Activated T-helper 17 cell treated with anti-CD3 and anti-CD28 coated beads, Interleukin-2, amount 50 U/mL, for 72 hours (primary cell): ENCODE results near the gene ADGRF5. TPM values are rescaled to one million over a fixed set of nuclear protein-coding genes. Genes with fewer than 3 reads are reported as not detected.

Experiments used
- ATAC-seq: fragments of 150-1000 bp; cut with Tn5 transposase; replicated peaks from 2 replicates; pipeline ENCODE4 v1.10.0; 2021; ENCODE audit warnings: mild to moderate bottlenecking, moderate library complexity
- H3K27ac Mint-ChIP-seq: one replicate; pipeline ENCODE4 v1.8.0; 2022; ENCODE audit warnings: mixed read lengths
- H3K27me3 Mint-ChIP-seq: one replicate; pipeline ENCODE4 v1.8.0; 2022; ENCODE audit warnings: mixed read lengths
- H3K36me3 Mint-ChIP-seq: one replicate; pipeline ENCODE4 v1.8.0; 2022; ENCODE audit warnings: low read depth, mild to moderate bottlenecking, mixed read lengths
- H3K4me1 Mint-ChIP-seq: one replicate; pipeline ENCODE4 v1.8.0; 2022; ENCODE audit warnings: mixed read lengths
- H3K4me3 Mint-ChIP-seq: one replicate; pipeline ENCODE4 v1.8.0; 2022; ENCODE audit warnings: mild to moderate bottlenecking, mixed read lengths
- H3K9me3 Mint-ChIP-seq: one replicate; pipeline ENCODE4 v1.8.0; 2022; ENCODE audit warnings: mixed read lengths
- total RNA-seq, 2 donors: library from RNA; stranded (reverse); gene quantifications; one replicate each; pipeline ENCODE4 v1.2.3, GENCODE V29; 2022

Gene ADGRF5
- not detected for total RNA-seq

- Mint-ChIP-seq H3K36me3 (no peaks in the 10 kb centered on the region), H3K4me3 (no peak within 1 kb of the TSS), H3K27me3 (peaks cover 9% of the 10 kb centered on the region), H3K27ac (no peak within 1 kb of the TSS), H3K9me3 (peaks cover 3% of the 10 kb centered on the region), H3K4me1 (no peaks in the 10 kb centered on the region)
- no peak for ATAC-seq
Measured at GRCh38 chr6:46921731-46922130, at the start of gene ADGRF5. TSS of gene ADGRF5 (minus strand) at chr6:46921938. CDS start at chr6:46906762, 15,176 bp downstream.

- no peak overlapping the region for H3K27ac Mint-ChIP-seq
- no peak overlapping the region for H3K4me3 Mint-ChIP-seq
- no peak for ATAC-seq
- H3K36me3 Mint-ChIP-seq, result no peaks in the 10 kb centered on the region
- H3K9me3 Mint-ChIP-seq, result no peaks in the 10 kb centered on the region
- H3K4me1 Mint-ChIP-seq, result no peaks in the 10 kb centered on the region
- H3K27me3 Mint-ChIP-seq, result peaks cover 18% of the 10 kb centered on the region
Measured at GRCh38 chr6:46969206-46969605, 47.5 kb upstream of the ADGRF5 start.

GRCh38 chr6:46967826-46968349, 46.1 kb upstream of the ADGRF5 start:
- H3K27ac Mint-ChIP-seq, result no peak overlapping the region
- no peaks in the 10 kb centered on the region for H3K36me3 Mint-ChIP-seq
- peaks cover 18% of the 10 kb centered on the region for H3K27me3 Mint-ChIP-seq
- no peaks in the 10 kb centered on the region for H3K4me1 Mint-ChIP-seq
- no peaks in the 10 kb centered on the region for H3K9me3 Mint-ChIP-seq
- no peak overlapping the region for H3K4me3 Mint-ChIP-seq
- ATAC-seq, result no peak

- H3K36me3 Mint-ChIP-seq, result no peaks in the 10 kb centered on the region
- ATAC-seq, result no peak
- peaks cover 4% of the 10 kb centered on the region for H3K27me3 Mint-ChIP-seq
- H3K9me3 Mint-ChIP-seq, result no peaks in the 10 kb centered on the region
- no peak overlapping the region for H3K4me3 Mint-ChIP-seq
- no peak overlapping the region for H3K27ac Mint-ChIP-seq
- H3K4me1 Mint-ChIP-seq, result no peaks in the 10 kb centered on the region
Measured at GRCh38 chr6:46964716-46965519, 43.2 kb upstream of the ADGRF5 start.

- no peak overlapping the region for H3K27ac Mint-ChIP-seq
- no peak for ATAC-seq
- no peaks in the 10 kb centered on the region for H3K9me3 Mint-ChIP-seq
- no peak overlapping the region for H3K4me3 Mint-ChIP-seq
- H3K27me3 Mint-ChIP-seq, result peaks cover 10% of the 10 kb centered on the region
- H3K36me3 Mint-ChIP-seq, result no peaks in the 10 kb centered on the region
- H3K4me1 Mint-ChIP-seq, result no peaks in the 10 kb centered on the region
Measured at GRCh38 chr6:46963626-46964025, 41.9 kb upstream of the ADGRF5 start.

- no peaks in the 10 kb centered on the region for H3K36me3 Mint-ChIP-seq
- no peak for ATAC-seq
- H3K4me3 Mint-ChIP-seq, result no peak overlapping the region
- H3K27me3 Mint-ChIP-seq, result peaks cover 10% of the 10 kb centered on the region
- no peaks in the 10 kb centered on the region for H3K4me1 Mint-ChIP-seq
- no peak overlapping the region for H3K27ac Mint-ChIP-seq
- H3K9me3 Mint-ChIP-seq, result no peaks in the 10 kb centered on the region
Measured at GRCh38 chr6:46963039-46963438, 41.3 kb upstream of the ADGRF5 start.

GRCh38 chr6:46961711-46962110, 40.0 kb upstream of the ADGRF5 start:
- no peaks in the 10 kb centered on the region for H3K4me1 Mint-ChIP-seq

GRCh38 chr6:46961232-46961631, 39.5 kb upstream of the ADGRF5 start:
- Mint-ChIP-seq H3K36me3 (no peaks in the 10 kb centered on the region), H3K9me3 (no peaks in the 10 kb centered on the region), H3K4me3 (no peak overlapping the region), H3K27me3 (peaks cover 6% of the 10 kb centered on the region), H3K4me1 (no peaks in the 10 kb centered on the region), H3K27ac (no peak overlapping the region)
- ATAC-seq, result no peak

More at GRCh38 chr6:46961711-46962110, 40.0 kb upstream of the ADGRF5 start:
- no peak for ATAC-seq
- Mint-ChIP-seq H3K27ac (no peak overlapping the region), H3K4me3 (no peak overlapping the region), H3K9me3 (no peaks in the 10 kb centered on the region), H3K36me3 (no peaks in the 10 kb centered on the region), H3K27me3 (peaks cover 9% of the 10 kb centered on the region)

- H3K36me3 Mint-ChIP-seq, result no peaks in the 10 kb centered on the region
- H3K4me3 Mint-ChIP-seq, result no peak overlapping the region
- H3K4me1 Mint-ChIP-seq, result no peaks in the 10 kb centered on the region
- H3K9me3 Mint-ChIP-seq, result no peaks in the 10 kb centered on the region
- no peak for ATAC-seq
- H3K27me3 Mint-ChIP-seq, result peaks cover 11% of the 10 kb centered on the region
- no peak overlapping the region for H3K27ac Mint-ChIP-seq
Measured at GRCh38 chr6:46959419-46959818, 37.7 kb upstream of the ADGRF5 start.

GRCh38 chr6:46956409-46956808, 34.7 kb upstream of the ADGRF5 start:
- Mint-ChIP-seq H3K4me1 (no peaks in the 10 kb centered on the region), H3K27ac (no peak overlapping the region), H3K27me3 (peaks cover 16% of the 10 kb centered on the region), H3K9me3 (no peaks in the 10 kb centered on the region), H3K36me3 (no peaks in the 10 kb centered on the region), H3K4me3 (no peak overlapping the region)
- ATAC-seq, result no peak

GRCh38 chr6:46954837-46955451, 33.2 kb upstream of the ADGRF5 start:
- Mint-ChIP-seq H3K4me1 (no peaks in the 10 kb centered on the region), H3K9me3 (no peaks in the 10 kb centered on the region), H3K27ac (no peak overlapping the region), H3K36me3 (no peaks in the 10 kb centered on the region), H3K4me3 (no peak overlapping the region), H3K27me3 (peaks cover 20% of the 10 kb centered on the region)
- no peak for ATAC-seq

- no peak overlapping the region for H3K4me3 Mint-ChIP-seq
- no peaks in the 10 kb centered on the region for H3K36me3 Mint-ChIP-seq
- peaks cover 15% of the 10 kb centered on the region for H3K27me3 Mint-ChIP-seq
- no peaks in the 10 kb centered on the region for H3K9me3 Mint-ChIP-seq
- no peak for ATAC-seq
- no peaks in the 10 kb centered on the region for H3K4me1 Mint-ChIP-seq
- no peak overlapping the region for H3K27ac Mint-ChIP-seq
Measured at GRCh38 chr6:46953921-46954320, 32.2 kb upstream of the ADGRF5 start.

- Mint-ChIP-seq H3K9me3 (peaks cover 4% of the 10 kb centered on the region), H3K4me1 (no peaks in the 10 kb centered on the region), H3K27me3 (peaks cover 24% of the 10 kb centered on the region), H3K27ac (no peak overlapping the region), H3K36me3 (no peaks in the 10 kb centered on the region), H3K4me3 (no peak overlapping the region)
- no peak for ATAC-seq
Measured at GRCh38 chr6:46949632-46950280, 28.0 kb upstream of the ADGRF5 start.

GRCh38 chr6:46948699-46949098, 27.0 kb upstream of the ADGRF5 start:
- Mint-ChIP-seq H3K27ac (no peak overlapping the region), H3K4me1 (no peaks in the 10 kb centered on the region), H3K4me3 (no peak overlapping the region), H3K36me3 (no peaks in the 10 kb centered on the region), H3K9me3 (peaks cover 4% of the 10 kb centered on the region), H3K27me3 (peaks cover 22% of the 10 kb centered on the region)
- no peak for ATAC-seq

GRCh38 chr6:46947497-46947896, 25.8 kb upstream of the ADGRF5 start:
- H3K4me3 Mint-ChIP-seq, result no peak overlapping the region
- H3K27me3 Mint-ChIP-seq, result peaks cover 18% of the 10 kb centered on the region
- no peaks in the 10 kb centered on the region for H3K36me3 Mint-ChIP-seq
- no peak overlapping the region for H3K27ac Mint-ChIP-seq
- H3K9me3 Mint-ChIP-seq, result peaks cover 4% of the 10 kb centered on the region
- H3K4me1 Mint-ChIP-seq, result no peaks in the 10 kb centered on the region
- ATAC-seq, result no peak
